AG04450 (cell line): Measurements from ENCODE around the gene DOCK9. TPM values are rescaled to one million over a fixed set of nuclear protein-coding genes. Genes with fewer than 3 reads are reported as not detected.

Source experiments
- CTCF ChIA-PET: fragments of 300-600, 350-600 bp; formaldehyde crosslinking; extraction: SDS; loops from one replicate; lab custom pipeline; 2022; ENCODE audit warnings: antibody characterized with exemption, inconsistent platforms; lab: Charles Lee
- POLR2A ChIA-PET: fragments of 350-600 bp; formaldehyde crosslinking; extraction: SDS; loops from one replicate; lab custom pipeline; 2021; ENCODE audit warnings: antibody characterized with exemption, inconsistent platforms; lab: Yijun Ruan, JAX
- DNase-seq: peaks from one replicate; pipeline ENCODE4 v3.0.0-alpha.2; 2011; ENCODE audit warnings: low read depth, low spot score
- H3K27ac ChIP-seq: one replicate; pipeline ENCODE4 v1.5.1; 2012; ENCODE audit warnings: low read depth, low read length, control low read depth
- H3K27me3 ChIP-seq: one replicate; pipeline ENCODE4 v1.6.0; 2012; ENCODE audit warnings: low read length; ENCODE audit not compliant: control insufficient read depth, insufficient read depth
- H3K4me3 ChIP-seq: 2 replicates; pipeline ENCODE4 v1.5.1; 2011; ENCODE audit warnings: mild to moderate bottlenecking, low read depth, low read length, control low read depth
- H3K9me3 ChIP-seq: 2 replicates; pipeline ENCODE4 v1.5.1; 2012; ENCODE audit warnings: low read length; ENCODE audit not compliant: control insufficient read depth, insufficient read depth
- polyA plus RNA-seq: library from polyadenylated mRNA; depleted of rRNA; stranded (reverse); fragments of >200 nt; gene quantifications from 2 replicates; pipeline ENCODE4 v1.2.3, GENCODE V29; 2011
- TF ChIP-seq, protein P1 (sequence below): IDR thresholded peaks from 2 replicates; pipeline ENCODE4 v1.5.1; 2011; ENCODE audit warnings: low read depth, low read length, control low read depth, inconsistent platforms

The DOCK9 gene
- polyA plus RNA-seq, 1 experiment, result 9.6 TPM

DNA sequence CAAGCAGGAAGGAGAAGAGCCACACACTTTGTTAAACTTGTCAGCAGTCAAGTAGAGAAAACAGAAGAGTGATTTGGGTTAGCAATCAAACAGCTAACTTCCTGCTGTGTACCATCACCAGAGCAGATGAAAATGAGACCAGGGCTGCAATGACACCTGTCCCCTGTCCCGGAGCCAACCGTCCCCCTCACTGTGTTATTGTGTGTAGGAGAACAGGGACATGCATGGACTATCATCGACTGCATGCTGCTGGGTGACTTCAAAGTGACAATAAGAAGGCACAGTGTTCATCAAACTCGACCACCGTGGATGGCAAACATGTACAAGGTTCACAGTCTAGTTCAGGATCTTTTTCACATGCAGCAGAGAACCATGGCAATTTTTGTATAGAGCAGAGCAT lies 131.3 kb downstream of the DOCK9 start:
- ChIA-PET POLR2A (no interaction called here), CTCF (no interaction called here)
- no peak for DNase-seq
- Histone ChIP-seq H3K27me3 (no peaks in the 10 kb centered on the region), H3K9me3 (no peaks in the 10 kb centered on the region), H3K4me3 (no peak overlapping the region), H3K27ac (no peak overlapping the region)
- TF ChIP-seq, protein P1, sequence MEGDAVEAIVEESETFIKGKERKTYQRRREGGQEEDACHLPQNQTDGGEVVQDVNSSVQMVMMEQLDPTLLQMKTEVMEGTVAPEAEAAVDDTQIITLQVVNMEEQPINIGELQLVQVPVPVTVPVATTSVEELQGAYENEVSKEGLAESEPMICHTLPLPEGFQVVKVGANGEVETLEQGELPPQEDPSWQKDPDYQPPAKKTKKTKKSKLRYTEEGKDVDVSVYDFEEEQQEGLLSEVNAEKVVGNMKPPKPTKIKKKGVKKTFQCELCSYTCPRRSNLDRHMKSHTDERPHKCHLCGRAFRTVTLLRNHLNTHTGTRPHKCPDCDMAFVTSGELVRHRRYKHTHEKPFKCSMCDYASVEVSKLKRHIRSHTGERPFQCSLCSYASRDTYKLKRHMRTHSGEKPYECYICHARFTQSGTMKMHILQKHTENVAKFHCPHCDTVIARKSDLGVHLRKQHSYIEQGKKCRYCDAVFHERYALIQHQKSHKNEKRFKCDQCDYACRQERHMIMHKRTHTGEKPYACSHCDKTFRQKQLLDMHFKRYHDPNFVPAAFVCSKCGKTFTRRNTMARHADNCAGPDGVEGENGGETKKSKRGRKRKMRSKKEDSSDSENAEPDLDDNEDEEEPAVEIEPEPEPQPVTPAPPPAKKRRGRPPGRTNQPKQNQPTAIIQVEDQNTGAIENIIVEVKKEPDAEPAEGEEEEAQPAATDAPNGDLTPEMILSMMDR, result no peak

DNA sequence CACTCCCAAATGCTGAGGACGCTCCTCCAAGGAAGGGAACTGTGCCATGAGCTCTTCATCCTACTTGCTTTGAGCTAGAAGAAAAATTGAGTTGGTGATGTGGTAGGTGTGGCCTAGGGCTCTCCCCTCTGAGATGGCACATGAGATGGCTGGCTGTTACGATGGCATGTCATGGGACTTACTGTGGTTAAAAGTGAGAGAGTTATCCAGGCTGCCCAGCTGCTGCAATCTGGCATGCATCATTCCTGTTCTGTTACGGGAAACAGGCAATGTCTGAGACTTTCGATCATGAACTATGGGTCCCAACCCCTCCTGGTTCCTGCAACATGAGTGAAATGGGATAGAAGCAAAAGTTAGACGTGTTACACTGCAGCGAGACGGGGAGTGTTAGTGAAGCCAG lies 132.1 kb downstream of the DOCK9 start:
- Histone ChIP-seq H3K9me3 (no peaks in the 10 kb centered on the region), H3K4me3 (no peak overlapping the region), H3K27me3 (no peaks in the 10 kb centered on the region), H3K27ac (no peak overlapping the region)
- POLR2A ChIA-PET, result no interaction called here
- TF ChIP-seq, protein P1, result no peak
- CTCF ChIA-PET, result no interaction called here
- DNase-seq, result no peak

DNA sequence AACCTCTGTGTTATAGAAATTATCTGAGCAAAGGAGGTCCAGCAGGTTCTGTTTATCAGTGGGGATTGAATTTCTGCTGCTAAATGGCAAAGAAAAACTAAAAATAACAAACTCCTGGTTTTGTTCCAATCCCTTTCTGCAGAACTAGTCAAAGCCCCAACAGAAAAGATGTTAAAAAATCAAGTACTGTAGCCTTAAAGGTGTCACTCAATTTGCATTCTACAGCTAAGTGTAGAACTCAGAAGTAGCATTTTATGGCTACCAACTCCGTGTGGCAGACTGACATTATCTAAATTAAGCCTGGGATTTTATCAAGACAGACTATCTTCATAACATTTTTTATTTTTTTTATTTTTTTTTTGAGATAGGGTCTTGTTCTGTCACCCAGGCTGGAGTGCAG lies 133.8 kb downstream of the DOCK9 start:
- POLR2A ChIA-PET, result no interaction called here
- Histone ChIP-seq H3K4me3 (no peak overlapping the region), H3K9me3 (no peaks in the 10 kb centered on the region), H3K27me3 (no peaks in the 10 kb centered on the region), H3K27ac (no peak overlapping the region)
- TF ChIP-seq, protein P1, result no peak
- CTCF ChIA-PET, result interaction anchor here (0.6 to 3.3 kb wide), 12 partner anchors 12 to 995 kb away, joined by 3 to 10 read pairs (median 4); no protein-coding TSS in a partner anchor
- no peak for DNase-seq

DNA sequence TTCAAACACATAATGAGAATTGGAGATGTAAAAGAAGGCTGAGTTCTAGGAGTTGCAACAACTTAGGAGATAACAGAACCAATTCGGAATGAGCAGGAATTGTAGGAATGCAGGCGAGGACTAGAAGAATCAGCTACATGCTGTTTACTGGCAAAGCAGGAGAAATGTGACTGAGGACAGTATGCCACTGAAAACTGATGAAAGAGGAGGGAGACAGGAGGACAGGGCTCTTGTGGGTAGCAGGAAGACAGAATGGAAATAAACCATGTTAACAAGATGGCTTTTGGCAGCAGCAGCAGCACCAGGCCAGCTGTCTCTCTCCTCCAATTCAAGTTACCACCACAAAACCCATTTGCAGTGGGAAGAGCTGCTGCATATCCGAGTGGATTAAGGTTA lies 134.4 kb downstream of the DOCK9 start:
- DNase-seq, result no peak
- Histone ChIP-seq H3K4me3 (no peak overlapping the region), H3K27me3 (no peaks in the 10 kb centered on the region), H3K27ac (no peak overlapping the region), H3K9me3 (no peaks in the 10 kb centered on the region)
- TF ChIP-seq, protein P1, result no peak
- ChIA-PET CTCF (interaction anchor here (0.6 to 3.3 kb wide), 20 partner anchors 8 to 995 kb away, joined by 3 to 18 read pairs (median 4); no protein-coding TSS in a partner anchor), POLR2A (no interaction called here)

DNA sequence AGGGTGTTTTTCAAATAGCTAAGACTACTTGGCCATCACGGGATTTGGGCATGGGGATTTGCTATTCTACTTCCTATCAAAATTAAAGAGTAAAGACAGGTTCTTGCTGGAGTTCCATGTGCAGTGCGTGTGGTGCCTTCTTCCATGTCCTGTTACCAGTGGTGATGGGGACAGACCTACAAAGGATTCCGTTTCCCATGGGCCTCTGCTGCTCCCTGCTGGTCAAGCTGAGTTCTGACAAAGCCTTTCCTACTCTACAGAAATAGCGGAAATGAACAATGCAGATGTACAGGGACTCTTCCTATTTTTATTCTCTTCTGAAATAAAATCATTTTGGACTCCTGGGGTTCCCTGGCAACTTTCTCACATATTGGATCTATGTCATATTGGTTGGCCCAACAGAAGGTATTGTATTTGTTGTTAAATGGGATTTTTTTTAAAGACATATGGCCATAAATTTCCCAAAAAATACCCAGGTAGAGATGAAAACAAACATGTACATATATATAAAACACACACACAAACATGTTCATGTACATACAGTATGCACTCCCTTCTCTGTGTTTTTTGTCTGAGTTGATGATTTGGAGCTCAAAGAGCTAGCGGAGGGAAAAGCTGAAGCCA lies 134.9 kb downstream of the DOCK9 start:
- Histone ChIP-seq H3K4me3 (no peak overlapping the region), H3K27me3 (no peaks in the 10 kb centered on the region), H3K9me3 (no peaks in the 10 kb centered on the region), H3K27ac (no peak overlapping the region)
- CTCF ChIA-PET, result interaction anchor here (0.6 to 3.3 kb wide), 24 partner anchors 9 to 994 kb away, joined by 3 to 18 read pairs (median 4); no protein-coding TSS in a partner anchor
- DNase-seq, result peak; percentile 61
- TF ChIP-seq, protein P1, result peak; percentile 93
- POLR2A ChIA-PET, result no interaction called here
